Stimulated activated CD4-positive, alpha-beta T cell treated with anti-CD3 and anti-CD28 coated beads, Interleukin-15, amount 100 ng/mL, for 24 hours (primary cell): ENCODE data around the gene PSKH1.
"Not testable (repeated sequence)": the region's sequence is repeated elsewhere in the genome, so short reads cannot be mapped to it uniquely, and the experiment has no call there.

ENCODE experiments used
- DNase-seq: peaks from one replicate; pipeline ENCODE4 v3.0.0-alpha.2; 2020

The PSKH1 gene

GRCh38 chr16:67964477-67965131, 71.5 kb downstream of the PSKH1 start:
- DNase-seq: no peak

- no peak for DNase-seq
Observed at GRCh38 chr16:67965668-67966548, 72.9 kb downstream of the PSKH1 start.

GRCh38 chr16:67966549-67967182, 73.6 kb downstream of the PSKH1 start:
- DNase-seq: no peak

- peak; percentile 43 for DNase-seq
Observed at GRCh38 chr16:67967183-67967957, 74.3 kb downstream of the PSKH1 start.

DNA sequence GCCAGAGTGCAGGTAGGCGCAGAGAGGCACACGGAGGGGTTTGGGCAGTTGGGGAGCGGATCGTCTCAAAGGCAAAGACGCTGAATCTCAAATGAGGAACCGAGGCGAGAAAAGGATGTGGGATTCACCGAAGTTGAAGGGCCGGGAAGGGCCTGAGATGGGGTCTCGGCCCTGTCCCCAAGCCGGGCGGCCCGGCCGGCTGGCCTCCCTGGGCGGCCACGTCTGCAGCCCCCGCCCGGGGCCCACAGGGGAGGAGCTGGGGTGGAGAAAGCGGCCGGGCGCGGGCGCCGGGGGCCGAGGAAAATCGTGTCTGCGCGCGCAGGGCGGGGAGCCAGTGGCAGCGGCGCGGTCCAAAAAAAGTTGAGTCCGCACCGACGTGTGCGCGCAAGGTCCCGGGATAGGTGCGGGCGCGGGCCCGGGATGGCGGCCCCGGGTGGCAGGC, 74.9 kb downstream of the PSKH1 start:
- peak; percentile 64 for DNase-seq

DNA sequence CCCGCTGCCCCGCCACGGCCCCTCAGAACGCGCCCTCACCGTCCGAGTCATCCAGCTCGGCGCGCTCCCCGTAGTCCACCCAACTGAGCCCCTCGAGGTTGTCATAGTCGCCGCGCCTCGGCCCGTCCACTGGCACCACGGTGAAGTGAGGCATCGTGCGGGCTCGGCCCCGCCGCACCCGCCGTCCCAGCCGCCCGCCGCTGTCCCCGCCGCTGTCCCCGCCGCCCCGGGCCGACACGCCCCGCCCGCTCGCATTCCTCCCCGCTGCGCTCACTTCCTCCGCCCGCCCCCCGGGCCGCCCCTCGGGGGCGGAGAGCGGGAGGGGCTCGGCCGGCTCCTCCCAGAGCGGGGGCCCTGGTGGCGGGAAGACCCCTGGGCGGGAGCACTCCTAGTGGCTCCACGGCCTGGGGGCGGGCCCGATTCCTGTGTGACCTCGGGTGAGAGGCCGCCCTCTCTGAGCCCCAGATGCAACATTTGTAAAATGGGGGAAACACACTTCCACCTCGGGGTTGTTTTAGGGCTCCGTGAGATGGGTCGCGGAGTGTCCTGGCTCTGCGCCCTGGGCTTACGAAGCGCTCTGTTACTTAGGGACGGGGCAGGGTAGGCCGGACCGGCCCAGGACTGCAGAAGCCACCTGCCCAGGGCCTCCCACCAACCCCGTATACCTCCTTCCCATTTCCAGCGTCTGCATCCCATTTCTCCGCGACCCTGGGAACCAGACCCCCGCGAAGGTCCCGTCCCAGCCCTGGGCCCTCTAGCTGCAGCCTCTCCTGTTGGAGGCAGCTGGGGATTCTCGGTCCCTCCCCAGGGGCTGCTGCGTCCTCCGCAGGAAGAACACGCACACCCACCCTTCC, 75.6 kb downstream of the PSKH1 start, which contains the start of gene SLC12A4:
Gene SLC12A4, minus strand, starts transcription at position 238 of the 854 bp plus-strand sequence. Its CDS starts 84 bp downstream, at position 154.
- peak; percentile 95 for DNase-seq

GRCh38 chr16:67969254-67970039, 76.4 kb downstream of the PSKH1 start:
- no peak for DNase-seq

DNA sequence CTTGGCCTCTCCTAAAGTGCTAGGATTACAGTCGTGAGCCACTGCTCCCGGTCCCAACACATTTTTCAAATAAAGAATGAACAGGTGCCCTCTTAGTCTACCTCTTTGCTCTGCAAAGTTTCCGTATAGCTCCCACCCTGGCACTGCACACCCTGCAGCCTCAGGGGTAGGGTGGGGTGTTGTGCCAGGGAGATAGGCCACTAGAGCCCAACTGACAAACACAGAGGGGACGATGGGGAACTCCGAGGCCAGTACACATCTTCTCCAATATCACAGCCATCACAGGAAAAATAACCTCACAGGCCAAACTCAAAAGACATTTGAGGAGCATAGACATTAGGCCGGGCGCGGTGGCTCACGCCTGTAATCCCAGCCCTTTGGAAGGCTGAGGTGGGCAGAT, 78.1 kb downstream of the PSKH1 start:
- no peak for DNase-seq

GRCh38 chr16:67972285-67972684, 79.2 kb downstream of the PSKH1 start:
- DNase-seq: not testable (repeated sequence)

GRCh38 chr16:67975321-67976105, 82.5 kb downstream of the PSKH1 start:
- DNase-seq: no peak

- DNase-seq: no peak
Observed at GRCh38 chr16:67976205-67976604, 83.2 kb downstream of the PSKH1 start.

GRCh38 chr16:67977005-67977404, 84.0 kb downstream of the PSKH1 start:
- DNase-seq: no peak

DNA sequence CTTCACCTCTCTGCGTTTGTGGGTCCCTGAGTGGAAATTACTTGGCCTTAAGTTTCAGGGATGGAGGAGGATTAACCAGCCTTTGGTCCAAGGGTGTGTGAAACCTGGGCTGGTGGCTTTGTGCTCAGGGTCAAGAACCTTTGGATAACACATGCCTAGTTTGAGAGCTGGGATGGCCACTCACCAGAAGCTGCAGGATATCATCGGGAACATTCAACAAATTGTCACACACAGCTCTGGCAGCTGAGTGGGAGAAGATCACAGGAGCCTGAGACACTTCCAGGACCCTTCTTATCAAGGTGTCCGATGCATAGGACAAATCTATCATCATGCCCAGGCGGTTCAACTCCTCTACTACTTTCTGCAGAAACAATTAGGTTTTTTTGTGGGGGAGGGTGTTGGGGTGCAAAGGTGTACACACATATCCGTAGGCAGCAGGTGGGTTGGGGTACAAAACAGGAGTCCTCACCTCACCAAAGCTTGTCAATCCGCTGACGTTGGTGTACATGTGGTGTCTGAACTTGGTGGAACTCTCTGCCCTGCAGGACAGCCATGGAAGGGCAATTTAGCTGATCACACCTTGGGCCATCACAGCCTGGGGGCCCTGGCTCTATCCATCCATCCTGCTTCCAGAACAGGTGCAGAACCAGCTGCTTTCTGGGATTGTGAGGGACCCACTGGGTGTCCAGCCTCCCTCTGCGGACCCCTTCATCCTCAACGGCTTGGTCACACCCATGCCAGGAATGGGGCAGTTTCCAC, 84.6 kb downstream of the PSKH1 start:
- no peak for DNase-seq
